ENCODE data around the gene YWHAE. TPM values are rescaled to one million over a fixed set of nuclear protein-coding genes. Genes with fewer than 3 reads are reported as not detected.

YWHAE gene
- total and polyA plus RNA-seq, 2 of the 4 experiments (the other 2 are of a cell fraction), result 358 to 774 TPM

DNA sequence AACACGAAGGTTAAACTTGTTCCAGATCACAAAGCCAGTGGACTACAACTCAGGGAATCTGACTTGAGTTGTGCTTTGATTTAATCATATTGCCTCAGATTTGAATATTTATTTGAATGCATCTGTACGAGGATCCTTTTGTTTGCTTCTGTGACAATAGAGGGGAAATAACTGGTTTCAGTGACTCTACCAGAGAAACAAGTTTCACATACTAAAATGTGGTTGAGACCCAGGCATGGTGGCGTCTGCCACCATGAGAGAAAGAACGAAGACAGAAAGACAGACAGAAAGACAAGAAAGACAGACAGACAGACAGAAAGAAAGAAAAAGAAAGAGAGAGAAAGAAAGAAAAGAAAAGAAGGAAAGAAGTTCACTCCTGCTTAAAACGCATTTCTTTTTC lies 24.0 kb downstream of the YWHAE start:
- H2BK120ac ChIP-seq (ENCODE audit: low read depth, low read length), result no peak overlapping the region
- 0 out of 2 replicates have a peak overlapping the region, but pooled peaks have one; percentile 6 for H3K4me2 ChIP-seq (ENCODE audit: low read depth, low read length)
- no peak overlapping the region for H3K4ac ChIP-seq (ENCODE audit: low read depth, low read length)

More for the DNA sequence above, 24.0 kb downstream of the YWHAE start:
- peaks cover 100% of the 10 kb centered on the region for H4K20me1 ChIP-seq (ENCODE audit: insufficient read depth, low read length)
- intact Hi-C loops (cut with micrococcal nuclease), result no loop called here
- H3K4me1 ChIP-seq (ENCODE audit: control insufficient read depth, insufficient read depth, low read length), result peaks cover 29% of the 10 kb centered on the region
- H4K91ac ChIP-seq (ENCODE audit: insufficient read depth, low read depth, low read length), result no peak overlapping the region
- no CpG with 5 or more reads among the region's 5 CpGs for WGBS, 2 experiments (ENCODE audit: extremely low coverage in 2 of 2, insufficient read length in 1 of 2)
- no peak overlapping the region for H3K18ac ChIP-seq (ENCODE audit: low read depth, low read length)
- H3K27me3 ChIP-seq (ENCODE audit: control insufficient read depth, insufficient read depth, low read length), result no peaks in the 10 kb centered on the region
- H2AK5ac ChIP-seq (ENCODE audit: low read depth, low read length), result no peak overlapping the region
- H3K9me1 ChIP-seq (ENCODE audit: insufficient read depth, low read length), result peaks cover 35% of the 10 kb centered on the region
- no peak overlapping the region for H2AK9ac ChIP-seq (replicated peaks; ENCODE audit: low read depth, low read length, poor library complexity)
- no peak overlapping the region for H3K14ac ChIP-seq (replicated peaks; ENCODE audit: low read depth, low read length)
- ATAC-seq (ENCODE audit: low read depth), result no peak
- no peak for TF ChIP-seq FOS (IDR thresholded peaks at IDR 0.05; ENCODE audit: low read depth, low read length)
- TF ChIP-seq BHLHE40 (IDR thresholded peaks at IDR 0.05; ENCODE audit: low read depth, low read length), result no peak
- no peak overlapping the region for H3K27ac ChIP-seq (ENCODE audit: insufficient read depth, low read length)
- H3K56ac ChIP-seq (ENCODE audit: extremely low read depth, insufficient read depth, low read length), result no peak overlapping the region
- DNase-seq, result no peak
- no peak overlapping the region for H2BK5ac ChIP-seq (ENCODE audit: low read depth, low read length, poor library complexity, severe bottlenecking)
- in situ Hi-C loops (cut with MboI; ENCODE audit: low sequenced_read_pairs), result no loop called here
- dilution Hi-C loops (cut with HindIII; ENCODE audit: low sequenced_read_pairs, unreplicated experiment), result no loop called here
- H2BK20ac ChIP-seq (ENCODE audit: low read depth, low read length), result no peak overlapping the region
- H3K9ac ChIP-seq (ENCODE audit: low read depth, low read length), result no peak overlapping the region
- peaks cover 13% of the 10 kb centered on the region for H3K36me3 ChIP-seq (ENCODE audit: control insufficient read depth, insufficient read depth, low read length)
- no TSS peak for BruUV-seq (replicated peaks)
- H3K23ac ChIP-seq (ENCODE audit: low read depth, low read length), result no peak overlapping the region
- H2BK15ac ChIP-seq (ENCODE audit: low read depth, low read length), result no peak overlapping the region
- H3K4me3 ChIP-seq (ENCODE audit: insufficient read depth, low read depth, low read length), result no peak overlapping the region
- peaks cover 0 to 67% of the 10 kb centered on the region in 2 experiments; a peak in 2 of 4 replicates for H3K79me1 ChIP-seq (ENCODE audit: low read depth in 1 of 2, low read length in 2 of 2)
- H4K8ac ChIP-seq (ENCODE audit: low read depth in 2 of 2, low read length in 2 of 2), result no peak overlapping the region
- CTCF ChIA-PET, result interaction anchor here (2.8 kb wide), 1 partner anchor 11 kb away, joined by 11 read pairs; no protein-coding TSS in a partner anchor
- POLR2A ChIA-PET (ENCODE audit: unreplicated experiment), result no interaction called here
- no peak overlapping the region for H4K5ac ChIP-seq (ENCODE audit: low read depth, low read length)
- H2AFZ ChIP-seq (replicated peaks; ENCODE audit: low read length, poor library complexity), result no peak overlapping the region
- no peaks in the 10 kb centered on the region for H3K9me3 ChIP-seq (ENCODE audit: control insufficient read depth, insufficient read depth, low read length)
